OCI-LY3 (cell line): Measurements from ENCODE around the gene MPV17L2.

Source experiments
- CTCF ChIP-seq: fragments of 200-600, 300-600 bp; sonication (generic); IDR thresholded peaks from 2 replicates; pipeline ENCODE4 v1.5.1; 2014; ENCODE audit warnings: antibody characterized with exemption, low read length, low read depth
- EZH2phosphoT487 ChIP-seq: fragments of 200-600 bp; shearing (Covaris generic); IDR thresholded peaks from 2 replicates; pipeline ENCODE4 v1.6.1; 2018; ENCODE audit warnings: antibody characterized with exemption, mixed run types, low read depth

GRCh38 chr19:18223860-18224524, 31.0 kb downstream of the MPV17L2 start:
- no peak for TF ChIP-seq CTCF
- no peak for TF ChIP-seq EZH2phosphoT487
